Ascending aorta (tissue), 2 donors: ENCODE data around the gene OR9A2. TPM values are rescaled to one million over a fixed set of nuclear protein-coding genes. Genes with fewer than 3 reads are reported as not detected.

Source experiments
- DNase-seq, 2 donors: peaks; one replicate each; pipeline ENCODE4 v3.0.0-alpha.2; 2019; ENCODE audit warnings: low spot score in 2 of 2
- H3K27ac ChIP-seq, 2 donors: fragments of 200-600 bp; sonication (generic); one replicate each; pipeline ENCODE4 v1.5.1; 2016 to 2017; ENCODE audit warnings: mild to moderate bottlenecking in 1 of 2
- H3K27me3 ChIP-seq: fragments of 200-600 bp; sonication (generic); one replicate; pipeline ENCODE4 v1.5.1; 2017
- H3K36me3 ChIP-seq, 2 donors: fragments of 200-600 bp; sonication (generic); one replicate each; pipeline ENCODE4 v1.5.1; 2016
- H3K4me1 ChIP-seq, 2 donors: fragments of 200-600 bp; sonication (generic); one replicate each; pipeline ENCODE4 v1.5.1; 2016 to 2017; ENCODE audit warnings: mild to moderate bottlenecking in 1 of 2
- H3K4me3 ChIP-seq, 2 donors: fragments of 200-600 bp; sonication (generic); one replicate each; pipeline ENCODE4 v1.5.1; 2016 to 2017; ENCODE audit warnings: mild to moderate bottlenecking in 1 of 2
- H3K9me3 ChIP-seq, 2 donors: fragments of 200-600 bp; sonication (generic); one replicate each; pipeline ENCODE4 v1.5.1; 2016
- intact Hi-C: fragments of 100-400 bp; cut with DNase I; formaldehyde crosslinking; loops from one replicate; pipeline ENCODE4 v1.15.1; 2023
- total RNA-seq: library from RNA; depleted of rRNA; stranded (reverse); fragments of >200 nt; gene quantifications from one replicate; pipeline ENCODE4 v1.1.0, GENCODE V29; 2016
- TF ChIP-seq, protein P1 (sequence below), 3 experiments: fragments of 200-600 bp in 2 of 3; fragments of 450-650 bp in 1 of 3; sonication (generic) in 2 of 3; IDR thresholded peaks; one replicate each; pipeline ENCODE4 v1.5.1; 2016 to 2019; ENCODE audit warnings: antibody characterized with exemption in 3 of 3, mild to moderate bottlenecking in 1 of 3, moderate library complexity in 1 of 3

The OR9A2 gene
- total RNA-seq, 1 donor from 2014 or later: not detected

DNA sequence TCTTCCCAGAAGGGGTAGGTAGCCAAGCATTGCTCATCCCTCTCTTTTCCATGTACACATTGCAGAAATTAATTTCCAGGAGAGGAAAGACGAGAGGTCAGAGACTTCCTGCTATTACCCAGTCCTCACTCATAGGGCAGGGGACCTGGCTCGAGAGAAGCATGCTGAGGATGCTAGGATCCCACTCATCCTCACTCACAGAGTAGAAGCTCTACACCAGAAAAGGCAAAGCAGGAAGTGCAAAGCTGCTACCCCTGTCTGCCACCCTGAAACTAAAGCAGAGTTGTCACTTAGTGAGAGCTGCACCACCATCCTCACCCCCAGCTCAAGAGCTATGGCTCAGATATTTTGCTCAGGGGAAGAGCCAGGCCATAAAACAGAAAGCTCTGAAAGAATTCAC, 9.9 kb downstream of the OR9A2 start:
- no peaks in the 10 kb centered on the region for H3K36me3 ChIP-seq
- no peak overlapping the region for H3K27ac ChIP-seq
- H3K27me3 ChIP-seq: no peaks in the 10 kb centered on the region
- no peak overlapping the region for H3K4me3 ChIP-seq
- H3K9me3 ChIP-seq: no peaks in the 10 kb centered on the region
- intact Hi-C loops: no loop called here
- H3K4me1 ChIP-seq: no peaks in the 10 kb centered on the region
- no peak for DNase-seq
- TF ChIP-seq, protein P1, sequence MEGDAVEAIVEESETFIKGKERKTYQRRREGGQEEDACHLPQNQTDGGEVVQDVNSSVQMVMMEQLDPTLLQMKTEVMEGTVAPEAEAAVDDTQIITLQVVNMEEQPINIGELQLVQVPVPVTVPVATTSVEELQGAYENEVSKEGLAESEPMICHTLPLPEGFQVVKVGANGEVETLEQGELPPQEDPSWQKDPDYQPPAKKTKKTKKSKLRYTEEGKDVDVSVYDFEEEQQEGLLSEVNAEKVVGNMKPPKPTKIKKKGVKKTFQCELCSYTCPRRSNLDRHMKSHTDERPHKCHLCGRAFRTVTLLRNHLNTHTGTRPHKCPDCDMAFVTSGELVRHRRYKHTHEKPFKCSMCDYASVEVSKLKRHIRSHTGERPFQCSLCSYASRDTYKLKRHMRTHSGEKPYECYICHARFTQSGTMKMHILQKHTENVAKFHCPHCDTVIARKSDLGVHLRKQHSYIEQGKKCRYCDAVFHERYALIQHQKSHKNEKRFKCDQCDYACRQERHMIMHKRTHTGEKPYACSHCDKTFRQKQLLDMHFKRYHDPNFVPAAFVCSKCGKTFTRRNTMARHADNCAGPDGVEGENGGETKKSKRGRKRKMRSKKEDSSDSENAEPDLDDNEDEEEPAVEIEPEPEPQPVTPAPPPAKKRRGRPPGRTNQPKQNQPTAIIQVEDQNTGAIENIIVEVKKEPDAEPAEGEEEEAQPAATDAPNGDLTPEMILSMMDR (IDR thresholded peaks at IDR 0.05): no peak

DNA sequence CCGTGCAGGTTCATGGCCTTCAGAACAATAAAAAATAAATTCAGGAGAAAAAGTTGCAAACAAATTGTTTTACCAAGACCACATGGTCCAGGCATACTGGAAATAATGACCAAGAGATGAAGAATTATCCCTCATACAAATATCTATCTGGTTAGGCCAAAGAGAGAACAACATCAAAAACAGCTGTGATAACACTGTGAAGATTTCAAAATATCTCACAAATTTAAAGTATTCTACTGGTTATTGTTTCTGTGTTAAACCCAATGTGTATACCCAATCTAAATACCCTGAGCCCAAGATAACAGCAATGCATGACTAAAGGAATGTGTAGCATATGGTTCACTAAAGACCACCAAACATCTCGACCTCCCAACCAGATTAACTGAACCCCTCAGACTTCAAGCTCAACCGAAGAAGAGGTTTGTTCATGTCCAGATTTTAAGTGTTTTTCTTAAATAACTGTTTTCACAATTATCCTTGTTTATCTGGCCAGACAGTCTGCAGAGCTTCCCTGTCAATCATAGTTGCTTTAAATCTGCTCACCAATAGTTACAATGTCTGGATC, 10.9 kb downstream of the OR9A2 start:
- TF ChIP-seq, protein P1 (IDR thresholded peaks at IDR 0.05): no peak
- no peak for DNase-seq

DNA sequence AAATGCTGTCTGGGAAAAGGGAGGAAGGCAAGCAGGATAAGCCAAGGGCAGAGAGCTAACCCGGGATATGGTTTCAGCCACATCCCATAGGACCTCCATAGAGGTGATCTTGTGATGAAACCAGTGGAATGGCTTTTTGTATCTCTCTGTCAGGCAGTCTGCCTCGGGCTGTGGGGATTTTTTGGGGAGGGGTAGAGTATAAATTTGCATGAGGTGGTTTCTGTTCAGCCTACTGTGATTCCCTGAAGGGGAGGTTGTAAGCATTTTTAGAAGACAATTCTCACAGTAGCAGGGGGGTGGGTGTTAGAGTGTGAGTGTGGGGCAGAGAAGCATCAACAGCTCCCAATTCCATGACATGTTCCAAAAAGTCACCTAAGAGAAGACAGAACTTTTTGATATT, 11.8 kb downstream of the OR9A2 start:
- intact Hi-C loops: no loop called here
- Histone ChIP-seq H3K4me1 (no peaks in the 10 kb centered on the region), H3K9me3 (no peaks in the 10 kb centered on the region), H3K4me3 (no peak overlapping the region), H3K27ac (no peak overlapping the region), H3K27me3 (no peaks in the 10 kb centered on the region), H3K36me3 (no peaks in the 10 kb centered on the region)
- DNase-seq: no peak
- TF ChIP-seq, protein P1 (IDR thresholded peaks at IDR 0.05): no peak

More for the DNA sequence above, 10.9 kb downstream of the OR9A2 start:
- H3K27ac ChIP-seq: no peak overlapping the region
- H3K4me1 ChIP-seq: no peaks in the 10 kb centered on the region
- H3K36me3 ChIP-seq: no peaks in the 10 kb centered on the region
- H3K27me3 ChIP-seq: no peaks in the 10 kb centered on the region
- intact Hi-C loops: no loop called here
- no peaks in the 10 kb centered on the region for H3K9me3 ChIP-seq
- H3K4me3 ChIP-seq: no peak overlapping the region

- Histone ChIP-seq H3K9me3 (no peaks in the 10 kb centered on the region), H3K27ac (no peak overlapping the region), H3K36me3 (no peaks in the 10 kb centered on the region), H3K4me1 (no peaks in the 10 kb centered on the region), H3K27me3 (no peaks in the 10 kb centered on the region), H3K4me3 (no peak overlapping the region)
- no peak for DNase-seq
- intact Hi-C loops: no loop called here
- TF ChIP-seq, protein P1 (IDR thresholded peaks at IDR 0.05): no peak
Measured at GRCh38 chr7:143013893-143014292, 13.0 kb downstream of the OR9A2 start.

- no peak overlapping the region for H3K27ac ChIP-seq
- H3K4me1 ChIP-seq: no peaks in the 10 kb centered on the region
- DNase-seq: no peak
- H3K4me3 ChIP-seq: no peak overlapping the region
- no peaks in the 10 kb centered on the region for H3K36me3 ChIP-seq
- intact Hi-C loops: no loop called here
- TF ChIP-seq, protein P1 (IDR thresholded peaks at IDR 0.05): no peak
- no peaks in the 10 kb centered on the region for H3K27me3 ChIP-seq
- H3K9me3 ChIP-seq: no peaks in the 10 kb centered on the region
Measured at GRCh38 chr7:143013473-143013872, 13.5 kb downstream of the OR9A2 start.

DNA sequence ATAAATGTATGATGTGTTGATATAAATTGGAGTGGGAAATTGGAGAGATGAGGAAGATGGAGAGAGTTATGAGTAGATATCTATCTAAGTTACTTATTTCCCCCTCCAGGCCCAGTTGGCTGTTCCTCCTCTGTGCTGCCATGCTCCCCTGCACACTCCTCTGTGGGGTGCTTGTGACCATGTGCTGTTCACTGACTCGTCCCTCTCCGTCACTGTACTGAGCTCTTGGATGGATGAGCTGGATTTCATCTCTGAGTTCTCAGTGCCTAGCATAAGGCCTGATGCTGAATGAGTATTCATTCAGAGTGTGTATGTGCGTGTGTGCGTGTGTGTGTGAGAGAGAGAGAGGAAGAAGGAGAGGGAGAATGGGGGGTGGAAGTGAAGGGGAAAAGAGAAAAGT, 14.5 kb downstream of the OR9A2 start:
- Histone ChIP-seq H3K36me3 (no peaks in the 10 kb centered on the region), H3K27ac (no peak overlapping the region), H3K4me3 (no peak overlapping the region), H3K27me3 (no peaks in the 10 kb centered on the region), H3K4me1 (no peaks in the 10 kb centered on the region), H3K9me3 (no peaks in the 10 kb centered on the region)
- DNase-seq: no peak
- intact Hi-C loops: no loop called here
- TF ChIP-seq, protein P1 (IDR thresholded peaks at IDR 0.05): no peak
